DOHH2 (cell line): ENCODE results near the gene PHF14.

ENCODE experiments used
- H3F3A ChIP-seq: fragments of 200-600 bp; sonication (generic), shearing (Covaris generic); 2 replicates; pipeline ENCODE4 v1.6.0; 2016; ENCODE audit warnings: antibody characterized with exemption, mild to moderate bottlenecking; ENCODE audit not compliant: control insufficient read depth, insufficient read depth
- H3K27ac ChIP-seq: fragments of 200-600 bp; sonication (generic); 2 replicates; pipeline ENCODE4 v1.5.1; 2014; ENCODE audit warnings: low read depth, mild to moderate bottlenecking, low read length, moderate library complexity
- H3K27me3 ChIP-seq: fragments of 200-600 bp; sonication (generic); 2 replicates; pipeline ENCODE4 v1.6.1; 2014; ENCODE audit warnings: mild to moderate bottlenecking, low read length, mixed read lengths; ENCODE audit not compliant: control insufficient read depth
- H3K36me3 ChIP-seq: fragments of 200-600 bp; sonication (generic); 2 replicates; pipeline ENCODE4 v1.6.1; 2014; ENCODE audit warnings: mild to moderate bottlenecking, low read length, moderate library complexity, mixed read lengths; ENCODE audit not compliant: control insufficient read depth
- H3K4me1 ChIP-seq: fragments of 200-600 bp; sonication (generic); 2 replicates; pipeline ENCODE4 v1.6.1; 2014; ENCODE audit warnings: mild to moderate bottlenecking, low read length, mixed read lengths; ENCODE audit not compliant: control insufficient read depth
- H3K4me2 ChIP-seq: fragments of 200-600 bp; sonication (generic); 2 replicates; pipeline ENCODE4 v1.6.0; 2014; ENCODE audit warnings: mild to moderate bottlenecking, low read length, moderate library complexity
- H3K4me3 ChIP-seq: fragments of 200-600 bp; sonication (generic); 2 replicates; pipeline ENCODE4 v1.5.1; 2014; ENCODE audit warnings: mild to moderate bottlenecking, low read length, mixed read lengths
- H3K79me2 ChIP-seq: fragments of 200-600 bp; sonication (generic); 2 replicates; pipeline ENCODE4 v1.6.1; 2014; ENCODE audit warnings: mild to moderate bottlenecking, low read length, mixed read lengths; ENCODE audit not compliant: control insufficient read depth
- H3K9me2 ChIP-seq: fragments of 200-600 bp; sonication (generic); replicated peaks from 2 replicates; pipeline ENCODE4 v1.6.1; 2014; ENCODE audit warnings: mild to moderate bottlenecking, low read length, mixed read lengths; ENCODE audit not compliant: control insufficient read depth
- H3K9me3 ChIP-seq: fragments of 200-600 bp; sonication (generic); 2 replicates; pipeline ENCODE4 v1.6.1; 2014; ENCODE audit warnings: antibody characterized with exemption, low read length, mixed read lengths; ENCODE audit not compliant: control insufficient read depth, insufficient read depth
- H4K20me1 ChIP-seq: fragments of 200-600 bp; sonication (generic); 2 replicates; pipeline ENCODE4 v1.6.0; 2014; ENCODE audit warnings: low read depth, mild to moderate bottlenecking, antibody characterized with exemption, low read length, moderate library complexity; ENCODE audit not compliant: control insufficient read depth, insufficient read depth
- EZH2phosphoT487 ChIP-seq: fragments of 200-600 bp; sonication (generic); IDR thresholded peaks from 2 replicates; pipeline ENCODE4 v1.6.1; 2017; ENCODE audit warnings: borderline replicate concordance, mild to moderate bottlenecking, antibody characterized with exemption, low read length, moderate library complexity, mixed read lengths
- TF ChIP-seq, protein P1 (sequence below): fragments of 200-600 bp; sonication (generic); IDR thresholded peaks from one replicate; pipeline ENCODE4 v1.5.1; 2014; ENCODE audit warnings: antibody characterized with exemption, mild to moderate bottlenecking, low read depth, low read length; ENCODE audit not compliant: poor library complexity, severe bottlenecking

The PHF14 gene

DNA sequence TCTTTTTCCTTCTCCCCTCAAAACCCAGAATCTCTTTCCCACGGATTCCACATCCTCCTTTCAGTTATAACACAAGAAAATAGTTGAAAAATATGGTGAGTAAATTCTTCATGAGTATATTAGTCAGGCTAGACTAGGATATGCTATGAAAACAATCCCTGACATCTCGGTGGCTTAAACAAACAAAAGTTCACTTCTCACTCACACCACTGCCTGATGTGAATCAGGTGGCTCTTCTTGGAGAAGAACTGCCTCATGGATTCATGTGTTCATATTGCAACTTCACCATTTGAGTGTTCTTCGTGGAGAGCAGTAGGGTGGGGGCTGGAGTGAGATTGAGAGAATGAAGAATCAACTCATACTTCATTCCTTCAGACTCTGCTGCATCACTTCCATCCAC lies 204.1 kb downstream of the PHF14 start:
- Histone ChIP-seq H3K9me2 (no peaks in the 10 kb centered on the region), H3K9me3 (no peaks in the 10 kb centered on the region), H3K27me3 (no peaks in the 10 kb centered on the region), H3K79me2 (no peaks in the 10 kb centered on the region), H3K4me2 (no peak overlapping the region), H3K36me3 (no peaks in the 10 kb centered on the region), H3K4me3 (no peak overlapping the region), H3K4me1 (no peaks in the 10 kb centered on the region), H3F3A (0 out of 2 replicates have a peak, but pooled peaks cover 2% of the 10 kb centered on the region), H4K20me1 (no peaks in the 10 kb centered on the region), H3K27ac (no peak overlapping the region)
- TF ChIP-seq EZH2phosphoT487 = no peak
- TF ChIP-seq, protein P1, sequence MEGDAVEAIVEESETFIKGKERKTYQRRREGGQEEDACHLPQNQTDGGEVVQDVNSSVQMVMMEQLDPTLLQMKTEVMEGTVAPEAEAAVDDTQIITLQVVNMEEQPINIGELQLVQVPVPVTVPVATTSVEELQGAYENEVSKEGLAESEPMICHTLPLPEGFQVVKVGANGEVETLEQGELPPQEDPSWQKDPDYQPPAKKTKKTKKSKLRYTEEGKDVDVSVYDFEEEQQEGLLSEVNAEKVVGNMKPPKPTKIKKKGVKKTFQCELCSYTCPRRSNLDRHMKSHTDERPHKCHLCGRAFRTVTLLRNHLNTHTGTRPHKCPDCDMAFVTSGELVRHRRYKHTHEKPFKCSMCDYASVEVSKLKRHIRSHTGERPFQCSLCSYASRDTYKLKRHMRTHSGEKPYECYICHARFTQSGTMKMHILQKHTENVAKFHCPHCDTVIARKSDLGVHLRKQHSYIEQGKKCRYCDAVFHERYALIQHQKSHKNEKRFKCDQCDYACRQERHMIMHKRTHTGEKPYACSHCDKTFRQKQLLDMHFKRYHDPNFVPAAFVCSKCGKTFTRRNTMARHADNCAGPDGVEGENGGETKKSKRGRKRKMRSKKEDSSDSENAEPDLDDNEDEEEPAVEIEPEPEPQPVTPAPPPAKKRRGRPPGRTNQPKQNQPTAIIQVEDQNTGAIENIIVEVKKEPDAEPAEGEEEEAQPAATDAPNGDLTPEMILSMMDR = no peak

DNA sequence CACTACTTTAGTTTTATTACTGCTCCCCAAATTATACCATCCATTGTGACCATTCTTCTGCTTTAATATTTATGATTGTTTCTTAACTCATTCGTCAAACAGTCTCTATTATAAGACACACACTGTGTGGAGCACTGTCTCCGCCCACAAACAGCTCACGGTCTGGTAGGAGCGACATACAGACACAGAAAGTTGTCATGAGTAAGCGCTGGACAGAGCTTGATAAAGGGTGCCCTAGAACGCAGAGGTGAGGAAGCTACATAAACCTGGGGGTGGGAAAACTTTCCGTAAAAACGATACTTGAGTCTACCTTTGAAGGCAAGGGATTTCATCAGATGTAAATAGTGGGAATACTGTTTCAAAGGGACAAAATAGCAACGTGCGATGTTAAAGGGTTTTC lies 207.9 kb downstream of the PHF14 start:
- Histone ChIP-seq H3K36me3 (no peaks in the 10 kb centered on the region), H3F3A (0 out of 2 replicates have a peak, but pooled peaks cover 2% of the 10 kb centered on the region), H3K4me2 (no peak overlapping the region), H3K4me3 (no peak overlapping the region), H3K79me2 (no peaks in the 10 kb centered on the region), H4K20me1 (no peaks in the 10 kb centered on the region), H3K27me3 (no peaks in the 10 kb centered on the region), H3K4me1 (no peaks in the 10 kb centered on the region), H3K9me3 (no peaks in the 10 kb centered on the region), H3K9me2 (no peaks in the 10 kb centered on the region), H3K27ac (no peak overlapping the region)
- no peak for TF ChIP-seq EZH2phosphoT487
- TF ChIP-seq, protein P1 = no peak

DNA sequence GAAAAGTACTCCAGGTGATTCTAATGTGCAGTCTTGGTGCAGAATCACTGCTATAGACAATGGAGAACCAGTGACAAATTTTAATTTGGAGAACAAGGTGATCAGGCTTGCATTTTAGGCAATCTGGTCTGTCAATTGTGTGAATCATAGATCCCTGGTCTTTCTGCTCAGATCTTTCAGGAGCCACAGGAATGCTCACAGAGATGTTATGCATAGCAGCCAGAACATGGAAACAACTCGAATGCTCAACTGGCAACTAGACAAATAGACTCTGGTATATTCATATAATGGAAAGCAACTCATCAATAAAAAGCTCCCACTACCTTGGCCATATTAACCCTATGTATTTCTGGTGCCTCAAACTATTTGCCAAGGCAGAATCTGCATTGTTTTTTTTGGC lies 209.1 kb downstream of the PHF14 start:
- TF ChIP-seq, protein P1 = no peak
- TF ChIP-seq EZH2phosphoT487 = no peak
- Histone ChIP-seq H3K4me1 (no peaks in the 10 kb centered on the region), H3K27ac (no peak overlapping the region), H3K9me3 (no peaks in the 10 kb centered on the region), H3K4me2 (no peak overlapping the region), H3K9me2 (no peaks in the 10 kb centered on the region), H4K20me1 (no peaks in the 10 kb centered on the region), H3K79me2 (no peaks in the 10 kb centered on the region), H3K27me3 (no peaks in the 10 kb centered on the region), H3F3A (0 out of 2 replicates have a peak, but pooled peaks cover 2% of the 10 kb centered on the region), H3K36me3 (no peaks in the 10 kb centered on the region), H3K4me3 (no peak overlapping the region)
